ENCODE measurements around the gene COQ4. TPM values are rescaled to one million over a fixed set of nuclear protein-coding genes. Genes with fewer than 3 reads are reported as not detected.

The COQ4 gene
- total and polyA plus RNA-seq, 2 of the 8 experiments (the other 6 are each of a cell fraction or from before 2014, with no cell fraction given), result 32.3 to 58.8 TPM

DNA sequence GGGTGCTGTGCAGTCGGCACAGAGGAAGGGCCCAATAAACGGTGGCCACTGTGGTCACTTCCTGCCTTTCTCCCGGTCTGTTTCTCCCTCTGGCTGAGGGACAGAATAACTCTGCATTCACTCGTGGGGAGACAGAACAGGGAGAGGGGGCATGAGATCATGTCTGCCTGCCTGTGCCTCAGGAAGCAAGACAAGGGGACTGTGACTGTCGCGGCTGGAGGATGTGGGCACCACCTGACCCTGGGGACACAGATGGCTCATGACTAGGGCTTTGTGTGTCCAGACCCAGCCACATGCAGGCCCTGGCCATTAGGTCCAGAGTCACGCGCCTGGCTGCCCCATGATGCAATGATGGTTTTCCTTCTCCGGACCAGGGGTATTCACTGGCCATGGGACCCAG, 6.2 kb upstream of the COQ4 start:
- POLR2A ChIA-PET (ENCODE audit: partially characterized antibody), result interaction anchor here (1.3 to 1.9 kb wide), 2 partner anchors 10 to 21 kb away, joined by 4 read pairs; no protein-coding TSS in a partner anchor
- TF ChIP-seq ZNF274 (IDR thresholded peaks at IDR 0.05; ENCODE audit: borderline replicate concordance, extremely low read depth, low read length) (no peak), EP300 (IDR thresholded peaks at IDR 0.05; ENCODE audit: borderline replicate concordance in 1 of 2, low read depth in 2 of 2, low read length in 2 of 2) (no peak), TCF12 (IDR thresholded peaks at IDR 0.05; ENCODE audit: low read depth, low read length) (no peak), BRCA1 (IDR thresholded peaks at IDR 0.05; ENCODE audit: low read depth, low read length) (no peak), HDAC2 (IDR thresholded peaks at IDR 0.05; ENCODE audit: borderline replicate concordance in 1 of 2, low read depth in 2 of 2, low read length in 2 of 2) (no peak), CHD2 (IDR thresholded peaks at IDR 0.05; ENCODE audit: low read length) (no peak), KDM5A (IDR thresholded peaks at IDR 0.05; ENCODE audit: low read length) (no peak), SRF (IDR thresholded peaks at IDR 0.05; ENCODE audit: low read depth, low read length) (no peak), SP4 (IDR thresholded peaks at IDR 0.05; ENCODE audit: low read length) (no peak), GABPA (IDR thresholded peaks at IDR 0.05; ENCODE audit: borderline replicate concordance, insufficient read depth, low read length) (no peak), TEAD4 (IDR thresholded peaks at IDR 0.05; ENCODE audit: low read depth, low read length) (no peak), PHF8 (conservative IDR thresholded peaks at IDR 0.05; ENCODE audit: low read depth, low read length) (no peak)
- TF ChIP-seq, protein P1, sequence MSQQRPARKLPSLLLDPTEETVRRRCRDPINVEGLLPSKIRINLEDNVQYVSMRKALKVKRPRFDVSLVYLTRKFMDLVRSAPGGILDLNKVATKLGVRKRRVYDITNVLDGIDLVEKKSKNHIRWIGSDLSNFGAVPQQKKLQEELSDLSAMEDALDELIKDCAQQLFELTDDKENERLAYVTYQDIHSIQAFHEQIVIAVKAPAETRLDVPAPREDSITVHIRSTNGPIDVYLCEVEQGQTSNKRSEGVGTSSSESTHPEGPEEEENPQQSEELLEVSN (IDR thresholded peaks at IDR 0.05), result no peak

More for the DNA sequence above, 6.2 kb upstream of the COQ4 start:
- Histone ChIP-seq H4K5ac (ENCODE audit: insufficient read length, low read depth, low read length) (no peak overlapping the region), H2BK120ac (replicated peaks; ENCODE audit: low read depth, low read length) (no peak overlapping the region), H3K4me1 (replicated peaks in 1 of 4; ENCODE audit: control insufficient read depth in 3 of 4, insufficient read depth in 4 of 4, low read length in 3 of 4) (no peaks in the 10 kb centered on the region; a peak in 2 of 7 replicates), H2BK20ac (ENCODE audit: low read length) (no peak overlapping the region), H3K27me3 (replicated peaks in 1 of 4; ENCODE audit: control insufficient read depth in 3 of 4, extremely low read depth in 1 of 4, insufficient read depth in 3 of 4, low read length in 3 of 4) (no peaks in the 10 kb centered on the region), H2BK15ac (ENCODE audit: low read length) (no peak overlapping the region), H3K27ac (ENCODE audit: low read depth, low read length) (no peak overlapping the region), H3K79me2 (ENCODE audit: control insufficient read depth in 1 of 2, insufficient read depth in 2 of 2, low read length in 2 of 2) (peaks cover 0 to 6% of the 10 kb centered on the region in 2 experiments; a peak in 2 of 4 replicates), H4K20me1 (replicated peaks in 1 of 2; ENCODE audit: control insufficient read depth in 1 of 2, insufficient read depth in 2 of 2, low read length in 2 of 2) (no peaks in the 10 kb centered on the region), H3K23ac (ENCODE audit: insufficient read length) (no peak overlapping the region), H3K4me2 (ENCODE audit: insufficient read depth in 1 of 2, low read depth in 2 of 2, low read length in 2 of 2) (no peak overlapping the region), H3K14ac (ENCODE audit: insufficient read length) (no peak overlapping the region), H3K9me3 (ENCODE audit: insufficient read depth in 2 of 2, low read depth in 1 of 2, low read length in 1 of 2) (no peaks in the 10 kb centered on the region), H2BK12ac (ENCODE audit: low read depth, low read length) (no peak overlapping the region), H2BK5ac (ENCODE audit: low read depth, low read length) (no peak overlapping the region), H3K9ac (replicated peaks in 1 of 4; ENCODE audit: extremely low read depth in 1 of 4, low read depth in 3 of 4, low read length in 3 of 4) (no peak overlapping the region), H3K36me3 (ENCODE audit: control insufficient read depth in 2 of 4, insufficient read depth in 4 of 4, low read length in 3 of 4) (peaks cover under 1 to 32% (median 27%) of the 10 kb centered on the region in 4 experiments; a peak in 7 of 8 replicates), H3K79me1 (ENCODE audit: low read depth, low read length) (peaks cover 2% of the 10 kb centered on the region; the same call in 1 of the 2 replicates), H2AFZ (ENCODE audit: low read length) (no peak overlapping the region), H3K56ac (replicated peaks; ENCODE audit: insufficient read length, low read depth, low read length) (no peak overlapping the region), H3K4me3 (ENCODE audit: extremely low read depth in 1 of 4, insufficient read depth in 2 of 4, low read depth in 3 of 4, low read length in 4 of 4) (no peak overlapping the region), H4K91ac (replicated peaks; ENCODE audit: insufficient read length, low read length) (no peak overlapping the region), H3K23me2 (ENCODE audit: low read depth, low read length) (no peaks in the 10 kb centered on the region), H2AK5ac (ENCODE audit: low read depth, low read length) (no peak overlapping the region), H3K4ac (replicated peaks; ENCODE audit: insufficient read length, low read depth, low read length) (no peak overlapping the region), H4K8ac (ENCODE audit: extremely low read depth, insufficient read depth, low read length) (no peak overlapping the region), H3K18ac (ENCODE audit: extremely low read depth, low read length) (no peak overlapping the region)
- CTCF ChIA-PET (ENCODE audit: partially characterized antibody), result interaction anchor here (1.7 kb wide), 1 partner anchor 26 kb away, joined by 3 read pairs; no protein-coding TSS in a partner anchor
- DNase-seq (ENCODE audit: low read depth in 1 of 2, low spot score in 2 of 2) (no peak), FAIRE-seq (no peak)
- WGBS, 2 experiments (ENCODE audit: extremely low coverage in 1 of 2, insufficient coverage in 1 of 2, insufficient read length in 1 of 2, insufficient replicate concordance in 2 of 2, low coverage in 1 of 2, low lambda C conversion rate in 2 of 2, missing lambda C conversion rate in 1 of 2), result 87% methylated on average over 9 of the region's 9 CpGs; no CpG with 5 or more reads in 1 of the 2 experiments
